Fibroblast of peridontal ligament (primary cell): ENCODE results near the gene KCNAB2.

ENCODE experiments used
- DNase-seq: peaks from one replicate; pipeline ENCODE4 v3.0.0-alpha.2; 2010; ENCODE audit errors: extremely low read depth

KCNAB2 gene

DNA sequence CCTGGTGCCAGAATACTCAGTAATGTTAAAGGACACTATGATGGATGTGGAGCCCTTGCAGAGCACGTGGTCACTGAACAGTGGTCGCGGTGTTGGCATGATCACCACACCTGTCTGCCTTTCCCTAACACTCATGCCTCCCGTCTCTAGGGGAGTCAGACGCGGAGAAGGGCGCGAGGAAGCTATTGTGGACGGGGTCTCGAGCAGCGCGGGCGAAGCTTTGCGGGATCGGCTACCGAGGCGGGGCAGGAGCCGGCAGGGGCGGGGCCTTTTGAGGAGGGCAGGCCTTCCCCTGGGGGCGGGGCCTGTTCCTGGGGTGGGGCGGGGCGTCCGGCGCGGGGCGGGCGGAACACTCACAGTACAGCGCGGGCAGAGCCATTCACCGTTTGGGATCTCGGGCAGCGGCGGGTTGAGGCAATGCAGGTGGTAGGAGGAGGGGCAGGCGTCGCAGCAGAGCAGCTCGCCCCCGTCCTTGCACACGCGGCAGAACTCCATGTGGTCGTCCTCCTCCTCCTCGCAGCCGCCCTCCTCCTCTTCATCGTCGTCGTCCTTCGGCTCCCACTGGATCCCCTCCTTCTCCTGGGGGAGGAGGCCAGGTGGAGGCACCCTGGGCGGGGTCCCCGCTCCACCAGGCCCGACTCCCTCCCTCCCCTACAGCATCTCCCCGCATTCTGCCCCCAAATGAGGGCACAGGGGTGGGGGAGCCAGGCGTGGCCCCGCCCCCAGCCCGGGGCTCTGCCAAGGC, 103.0 kb downstream of the KCNAB2 start:
- DNase-seq: no peak

GRCh38 chr1:6149597-6149996, 103.9 kb downstream of the KCNAB2 start:
- no peak for DNase-seq

DNA sequence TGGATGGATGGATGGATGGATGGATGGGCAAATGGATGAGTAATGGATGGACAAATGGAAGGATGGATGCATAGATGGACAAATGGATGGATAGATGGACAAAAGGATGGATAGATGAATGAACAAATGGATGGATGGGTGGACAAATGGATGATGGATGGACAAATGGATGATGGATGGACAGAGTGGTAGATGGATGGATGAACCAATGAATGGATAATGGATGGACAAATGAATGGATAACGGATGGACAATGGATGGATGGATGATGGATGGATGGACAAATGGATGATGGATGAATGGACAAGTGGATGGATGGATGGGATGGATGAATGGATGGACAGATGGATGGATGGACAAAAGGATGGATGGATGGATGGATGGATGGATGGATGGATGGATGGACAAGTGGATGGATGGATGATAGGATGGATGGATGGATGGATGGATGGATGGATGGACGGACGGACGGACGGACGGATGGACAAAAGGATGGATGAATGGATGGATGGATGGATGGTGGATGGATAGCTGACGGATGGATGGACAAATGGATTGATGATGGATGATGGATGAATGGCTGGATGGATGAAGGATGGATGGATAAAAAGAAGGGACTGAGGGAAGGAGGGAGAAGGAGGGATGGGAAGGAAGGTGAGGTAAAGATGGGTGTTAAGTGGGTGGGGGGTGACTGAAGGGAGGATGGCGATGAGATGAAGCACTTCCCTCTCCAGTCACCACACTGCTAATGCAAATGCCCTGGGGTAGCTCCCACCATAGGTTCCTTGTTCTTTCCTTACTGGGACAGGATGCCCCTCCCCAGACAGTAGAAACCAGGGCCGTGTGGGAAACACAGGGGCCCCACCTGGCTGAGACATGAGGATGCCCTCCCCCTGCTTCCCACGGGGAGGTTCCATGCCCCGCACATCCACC, 104.6 kb downstream of the KCNAB2 start:
- DNase-seq: no peak
